HG02610 (cell line): ENCODE results near the gene UBE2QL1.

Experiments
- ATAC-seq: cut with Tn5 transposase; IDR thresholded peaks from one replicate; pipeline ENCODE4 v1.9.1; 2021; ENCODE audit warnings: mild to moderate bottlenecking, moderate library complexity; ENCODE audit not compliant: unreplicated experiment

The UBE2QL1 gene

GRCh38 chr5:6473284-6473683 is 24.6 kb downstream of the UBE2QL1 start:
- ATAC-seq, result no peak

- no peak for ATAC-seq
These were observed 27.1 kb downstream of the UBE2QL1 start for GRCh38 chr5:6475626-6476312.

DNA sequence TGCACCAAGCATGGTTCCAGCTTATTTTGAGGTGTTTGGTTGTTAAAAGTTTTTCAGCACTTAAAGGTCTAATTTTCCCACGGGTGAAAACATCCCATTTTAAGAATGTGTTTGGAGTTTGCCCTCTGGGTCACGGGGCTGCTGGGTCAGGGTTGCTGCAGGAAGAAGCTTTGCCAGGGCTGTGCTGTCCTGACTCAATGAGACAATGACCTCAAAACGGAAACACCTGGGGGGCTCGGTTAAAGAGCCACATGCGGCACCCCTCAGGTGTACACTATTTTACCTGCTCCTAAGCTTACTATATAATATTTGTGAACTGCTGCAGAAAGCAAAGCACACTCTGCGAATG is 27.6 kb downstream of the UBE2QL1 start:
- ATAC-seq, result no peak

- ATAC-seq, result no peak
These were observed 30.1 kb downstream of the UBE2QL1 start for GRCh38 chr5:6478793-6479192.

GRCh38 chr5:6480133-6481051 is 31.7 kb downstream of the UBE2QL1 start:
- ATAC-seq, result no peak

GRCh38 chr5:6482735-6483134 is 34.1 kb downstream of the UBE2QL1 start:
- ATAC-seq, result no peak

DNA sequence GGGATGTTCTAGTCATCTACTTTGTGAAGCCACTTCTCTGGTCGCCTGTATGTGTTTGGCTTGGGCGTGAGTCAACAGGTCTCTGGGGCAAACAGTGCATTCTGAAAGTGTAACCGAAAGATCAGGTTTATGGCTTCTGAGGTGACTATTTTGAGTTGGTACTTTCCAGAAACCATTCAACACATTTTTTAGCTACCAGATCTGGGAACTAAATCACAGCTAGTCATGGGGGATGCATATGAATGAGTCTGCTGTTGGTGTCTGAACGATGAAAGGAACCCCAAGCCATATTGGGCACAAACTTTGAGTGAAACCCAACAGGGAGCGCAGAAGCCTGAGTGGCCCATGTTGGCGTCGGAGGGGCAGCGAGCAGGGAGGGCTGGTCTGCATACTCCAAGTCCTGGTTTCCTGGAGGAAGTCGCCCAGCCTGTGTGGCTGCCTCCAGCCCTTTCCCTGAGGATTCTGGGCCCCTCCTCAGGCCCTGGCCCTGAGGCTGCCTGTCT is 35.3 kb downstream of the UBE2QL1 start:
- peak; percentile 91 for ATAC-seq

DNA sequence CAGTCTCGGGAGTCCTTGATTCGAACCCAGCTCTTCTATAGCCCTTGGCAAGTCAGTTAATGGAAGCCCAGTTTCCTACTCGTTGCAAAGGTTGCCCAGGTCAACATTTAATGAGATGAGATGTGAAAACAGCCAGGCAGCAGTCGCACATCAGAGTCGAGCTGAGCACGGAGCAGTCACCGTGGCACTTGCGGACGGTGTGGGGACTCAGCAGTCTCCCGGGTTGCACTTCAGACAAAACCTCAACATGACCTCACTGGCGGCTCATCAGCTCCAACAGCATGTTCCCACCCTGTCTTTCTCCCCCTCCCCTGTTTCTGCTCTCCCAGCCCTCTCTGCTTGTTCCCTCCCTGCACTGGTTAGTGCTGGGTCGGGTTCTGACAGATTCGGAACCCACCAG is 35.8 kb downstream of the UBE2QL1 start:
- ATAC-seq, result no peak

- ATAC-seq, result no peak
These were observed 36.2 kb downstream of the UBE2QL1 start for GRCh38 chr5:6484899-6485298.

DNA sequence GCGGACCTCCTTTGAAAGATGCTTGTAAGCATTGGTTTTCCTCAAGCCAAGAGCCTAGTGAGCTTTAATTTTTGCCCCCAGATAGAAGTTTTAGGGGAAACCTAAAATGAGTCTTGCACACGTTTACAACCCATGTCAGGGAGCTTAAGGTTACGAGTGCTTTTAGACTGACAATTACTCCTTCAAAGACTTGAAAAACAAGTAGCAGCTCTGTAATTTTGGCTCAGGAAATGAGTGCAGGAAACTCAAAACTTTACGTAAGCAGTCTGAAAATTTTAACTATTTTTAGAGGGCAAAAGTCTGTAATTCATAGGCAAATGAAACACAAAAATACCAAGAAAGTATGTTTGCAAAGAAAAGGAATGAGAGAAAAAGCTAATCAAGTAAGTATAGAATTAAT is 36.8 kb downstream of the UBE2QL1 start:
- ATAC-seq, result no peak

DNA sequence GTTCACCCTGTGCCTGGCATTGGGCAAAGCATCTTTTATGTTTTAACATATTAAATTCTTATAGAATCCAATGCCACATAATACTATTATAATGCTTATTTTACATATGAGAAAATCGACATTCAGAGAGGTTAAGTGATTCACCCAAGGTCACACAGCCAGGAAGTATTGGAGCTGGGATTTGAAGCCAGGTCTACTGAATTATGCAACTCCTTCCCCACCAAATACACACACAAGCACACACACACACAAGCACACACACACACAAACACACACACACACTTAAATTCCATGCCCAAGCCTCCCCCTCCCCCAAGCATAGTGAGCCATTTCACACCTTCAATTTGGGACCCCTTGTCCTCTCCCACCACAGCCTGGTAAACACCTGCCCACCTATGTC is 37.4 kb downstream of the UBE2QL1 start:
- no peak for ATAC-seq

- no peak for ATAC-seq
These were observed 38.4 kb downstream of the UBE2QL1 start for GRCh38 chr5:6487081-6487480.

GRCh38 chr5:6488021-6488420 is 39.4 kb downstream of the UBE2QL1 start:
- ATAC-seq, result peak; percentile 24

DNA sequence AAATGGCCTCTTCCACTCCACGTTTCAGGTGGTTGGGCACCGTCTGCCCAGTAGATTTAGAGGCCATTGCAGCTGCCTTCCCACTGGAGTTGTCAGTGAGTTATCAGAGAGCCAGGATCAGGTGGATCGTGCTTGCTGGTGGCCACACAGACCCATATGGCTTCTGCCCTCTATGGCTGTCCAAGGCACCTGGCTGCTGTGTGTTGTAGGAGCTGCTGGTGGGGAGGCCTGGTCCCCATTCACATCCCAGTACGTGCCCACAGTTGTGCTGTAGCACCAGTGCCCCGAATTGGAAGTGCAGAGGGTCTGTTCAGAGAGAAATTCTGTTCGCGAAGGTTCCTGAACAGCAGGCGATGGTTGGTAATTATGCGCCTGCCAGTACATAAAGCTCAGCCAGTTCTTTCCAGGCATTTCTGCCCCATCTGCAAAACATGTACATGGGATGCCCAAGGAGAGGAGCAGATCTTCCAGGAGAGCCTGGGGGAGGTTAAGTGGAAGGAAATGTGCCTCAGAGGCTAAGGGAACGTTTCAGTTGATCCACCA is 41.1 kb downstream of the UBE2QL1 start:
- no peak for ATAC-seq

- no peak for ATAC-seq
These were observed 41.6 kb downstream of the UBE2QL1 start for GRCh38 chr5:6490246-6490645.

DNA sequence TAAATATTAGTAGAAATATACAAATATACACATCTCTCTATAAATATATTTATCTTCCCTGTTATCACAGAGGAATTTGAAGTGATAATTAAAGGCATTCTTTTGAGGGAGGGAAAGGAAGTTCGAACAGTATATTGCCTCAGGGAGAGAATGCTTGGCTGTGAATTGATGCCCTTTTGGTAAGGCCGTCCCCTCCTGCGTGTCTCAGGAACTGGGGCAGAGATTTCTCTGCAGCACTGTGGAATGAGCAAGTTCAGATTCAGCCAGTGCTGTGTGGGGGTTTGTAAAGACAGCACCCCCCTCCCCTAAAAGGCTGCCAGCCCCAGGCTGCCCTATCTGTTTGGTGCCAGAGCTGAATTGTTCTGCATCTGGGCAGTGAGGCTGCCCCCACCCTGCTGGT is 42.0 kb downstream of the UBE2QL1 start:
- ATAC-seq, result no peak

DNA sequence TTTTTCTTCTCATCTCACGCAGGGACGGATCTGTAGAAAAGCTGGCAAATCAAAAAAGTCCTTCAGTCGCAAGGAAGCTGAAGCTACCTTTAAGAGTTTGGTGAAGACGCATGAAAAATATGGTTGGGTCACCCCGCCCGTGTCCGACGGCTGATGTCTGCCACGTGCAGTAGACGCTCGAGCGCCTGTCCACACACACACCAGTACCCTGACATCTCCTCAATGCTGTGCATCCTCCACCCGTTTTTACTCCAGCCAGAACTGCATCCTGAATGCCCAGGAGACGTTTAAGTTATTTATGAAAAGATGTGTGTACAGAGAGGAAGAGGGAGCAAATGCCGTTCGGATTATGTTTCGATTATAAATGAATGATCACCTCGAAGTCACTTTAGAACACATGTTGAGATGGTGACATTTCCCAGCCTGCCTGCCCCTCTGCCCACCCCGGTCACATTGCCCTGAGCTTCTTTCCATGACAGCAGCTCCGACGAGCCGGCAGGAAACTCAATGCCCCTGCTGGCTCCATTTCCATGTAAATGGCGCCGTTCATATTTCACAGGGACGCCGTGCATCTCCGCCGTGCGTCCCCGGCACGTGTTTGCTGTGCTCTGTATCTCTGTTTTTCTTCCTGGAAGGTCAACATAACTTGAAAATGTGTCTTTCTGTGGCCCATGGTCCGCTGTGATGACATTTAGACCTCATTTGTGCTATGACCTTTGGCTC is 42.7 kb downstream of the UBE2QL1 start:
- no peak for ATAC-seq

GRCh38 chr5:6491919-6492290 is 43.2 kb downstream of the UBE2QL1 start:
- ATAC-seq, result no peak

DNA sequence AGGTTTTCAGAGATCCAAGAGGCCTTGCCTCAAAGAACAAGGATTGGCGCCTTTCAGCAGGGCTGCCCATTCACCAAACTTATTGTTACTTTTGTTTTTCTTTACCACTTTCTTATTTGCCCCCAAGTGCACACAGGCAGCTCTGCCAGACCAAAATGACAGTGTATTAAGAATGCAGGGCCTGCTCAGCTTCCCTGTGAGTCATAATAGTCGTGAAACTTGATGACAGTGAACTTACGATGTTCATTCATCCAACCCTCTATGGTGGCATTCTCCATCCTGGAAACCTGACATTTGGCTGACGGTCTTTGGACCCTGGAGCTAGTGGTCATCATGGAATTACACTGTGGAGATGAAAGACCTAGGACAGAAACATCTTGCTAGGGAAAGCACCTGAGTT is 44.3 kb downstream of the UBE2QL1 start:
- peak; percentile 30 for ATAC-seq

DNA sequence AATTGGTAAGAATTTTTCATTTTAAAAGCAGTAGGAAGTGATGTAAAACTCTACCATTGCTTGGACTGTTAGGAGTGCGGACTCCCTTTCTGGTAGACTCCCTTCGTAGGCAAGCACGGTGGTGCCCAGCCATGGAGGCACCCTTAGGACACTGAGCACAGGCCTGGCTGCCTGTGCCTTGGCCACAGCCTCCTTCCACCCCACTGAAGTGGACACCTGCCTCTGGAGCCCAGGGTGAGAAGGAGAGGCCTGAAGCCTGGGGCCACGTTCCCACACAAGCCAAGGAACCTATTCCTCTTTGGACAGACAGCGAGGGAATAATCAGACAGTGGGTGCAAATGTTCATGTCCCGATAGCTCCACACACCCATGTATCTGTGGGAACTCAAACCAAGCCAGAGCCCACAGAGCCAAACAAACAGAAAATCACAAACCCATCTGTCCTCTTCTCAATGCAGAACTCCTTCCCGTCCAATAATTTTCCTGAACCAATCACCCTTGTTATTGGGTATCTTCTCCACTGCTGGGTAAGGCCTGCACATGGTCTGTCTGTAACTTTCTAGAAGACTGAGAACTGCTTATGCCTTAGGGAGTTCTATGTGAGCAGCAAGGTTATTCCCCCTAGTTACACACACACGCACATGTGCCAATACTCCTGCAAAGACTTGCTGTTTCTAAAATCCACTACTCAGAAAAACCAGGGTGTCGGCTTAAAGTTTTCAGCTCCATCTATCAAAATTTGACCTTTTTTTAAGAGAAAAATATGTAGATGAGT is 45.2 kb downstream of the UBE2QL1 start:
- peak; percentile 27 for ATAC-seq

- no peak for ATAC-seq
These were observed 46.3 kb downstream of the UBE2QL1 start for GRCh38 chr5:6494939-6495338.
